HG03378 (cell line): ENCODE data around the gene MTRF1L.

Experiments used
- ATAC-seq: cut with Tn5 transposase; IDR thresholded peaks from one replicate; pipeline ENCODE4 v1.9.1; 2021; ENCODE audit warnings: mild to moderate bottlenecking, moderate library complexity; ENCODE audit not compliant: unreplicated experiment

Gene MTRF1L, protein sequence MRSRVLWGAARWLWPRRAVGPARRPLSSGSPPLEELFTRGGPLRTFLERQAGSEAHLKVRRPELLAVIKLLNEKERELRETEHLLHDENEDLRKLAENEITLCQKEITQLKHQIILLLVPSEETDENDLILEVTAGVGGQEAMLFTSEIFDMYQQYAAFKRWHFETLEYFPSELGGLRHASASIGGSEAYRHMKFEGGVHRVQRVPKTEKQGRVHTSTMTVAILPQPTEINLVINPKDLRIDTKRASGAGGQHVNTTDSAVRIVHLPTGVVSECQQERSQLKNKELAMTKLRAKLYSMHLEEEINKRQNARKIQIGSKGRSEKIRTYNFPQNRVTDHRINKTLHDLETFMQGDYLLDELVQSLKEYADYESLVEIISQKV

DNA sequence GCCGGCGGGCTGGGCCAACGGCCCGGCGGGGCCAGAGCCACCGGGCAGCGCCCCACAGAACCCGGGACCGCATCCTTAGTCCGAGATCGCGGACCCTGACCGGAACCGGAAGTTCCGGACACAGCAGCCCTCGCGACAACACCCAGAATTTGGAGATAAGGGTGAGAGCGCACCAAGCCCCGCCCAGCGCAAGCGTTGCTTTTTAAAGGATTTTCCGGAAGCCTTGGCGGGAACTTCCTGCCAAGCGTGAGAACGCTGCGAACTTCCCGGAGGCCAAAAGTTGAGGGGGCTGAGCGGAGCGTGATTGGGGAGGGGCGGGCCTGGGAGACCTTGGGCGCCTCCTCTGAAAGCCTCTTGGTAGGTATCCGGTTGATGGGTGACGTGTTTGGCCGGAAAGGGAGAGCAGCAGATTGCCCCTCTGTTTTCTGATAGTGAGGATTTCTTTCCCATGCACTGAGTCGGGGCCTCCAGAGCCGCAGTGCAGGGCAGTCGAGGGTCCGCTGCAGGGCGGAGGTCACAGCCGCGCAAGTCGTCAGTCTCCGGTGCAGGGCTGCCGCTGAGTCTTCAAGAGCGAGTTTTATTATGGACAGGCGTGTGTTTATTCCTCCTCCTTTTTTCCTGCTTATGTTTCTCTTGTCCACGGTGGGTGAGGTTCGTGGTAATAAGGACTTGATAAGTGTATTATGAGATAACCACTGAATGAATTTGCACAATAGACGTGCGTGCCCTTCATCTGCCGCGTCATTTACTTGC lies at the start of gene MTRF1L:
MTRF1L (minus strand) TSS at position 97 of the 753 bp plus-strand sequence; CDS start at position 73, 24 bp downstream.
- peak; percentile 94 for ATAC-seq

DNA sequence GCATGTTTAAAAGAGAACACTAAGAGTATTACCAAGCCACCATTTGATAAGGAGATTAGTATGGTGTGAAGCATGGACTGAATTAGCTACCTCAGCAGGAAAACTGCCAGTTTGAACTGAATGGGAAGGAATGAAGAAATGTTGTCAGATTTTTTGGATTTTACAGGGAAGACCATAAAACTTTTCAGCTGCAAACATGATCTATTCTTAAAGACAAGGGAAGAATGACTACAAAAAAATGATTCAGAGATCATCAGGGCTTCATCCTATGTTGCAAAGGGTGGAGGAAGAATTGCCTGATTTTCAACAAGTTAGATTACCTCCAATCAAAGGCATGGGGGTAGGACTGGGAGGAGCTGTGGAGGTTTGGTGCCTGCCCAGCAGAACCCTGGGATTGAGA lies 49.3 kb upstream of the MTRF1L start:
- no peak for ATAC-seq

DNA sequence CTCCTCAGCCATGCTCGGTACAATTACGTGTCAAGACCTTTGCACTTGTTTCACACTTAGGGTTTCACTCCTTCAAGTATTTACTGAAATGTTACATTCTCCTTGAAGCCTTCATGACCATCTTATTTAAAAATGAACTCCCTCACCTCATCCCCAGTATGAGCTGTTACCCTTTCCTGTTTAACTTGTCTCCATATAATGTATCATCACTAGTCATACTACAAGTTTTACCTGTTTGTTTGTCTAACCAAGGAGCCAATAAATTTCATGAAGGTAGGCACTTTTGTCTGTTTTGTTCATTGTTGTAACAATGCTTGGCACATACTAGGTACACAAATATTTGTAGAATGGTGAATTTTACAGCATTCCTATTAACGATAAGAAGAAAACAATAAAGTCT lies 46.1 kb upstream of the MTRF1L start:
- no peak for ATAC-seq

DNA sequence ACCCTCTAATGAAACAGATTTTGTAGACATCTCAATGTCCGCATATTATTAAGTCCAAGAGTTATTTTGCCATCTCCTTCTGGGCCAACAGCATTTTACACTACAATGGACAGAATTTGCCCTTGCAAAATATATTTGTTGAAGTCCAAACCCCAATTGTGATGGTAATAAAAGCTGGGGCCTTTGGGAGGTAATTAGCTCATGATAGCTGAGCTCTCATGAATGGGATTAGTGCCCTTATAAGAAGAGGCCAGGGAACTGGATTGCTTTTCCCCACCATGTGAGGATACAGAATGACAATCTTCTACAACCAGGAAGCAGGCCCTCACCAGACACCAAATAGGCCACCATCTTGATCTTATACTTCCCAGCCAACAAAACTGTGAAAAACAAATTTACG lies 44.9 kb upstream of the MTRF1L start:
- no peak for ATAC-seq

DNA sequence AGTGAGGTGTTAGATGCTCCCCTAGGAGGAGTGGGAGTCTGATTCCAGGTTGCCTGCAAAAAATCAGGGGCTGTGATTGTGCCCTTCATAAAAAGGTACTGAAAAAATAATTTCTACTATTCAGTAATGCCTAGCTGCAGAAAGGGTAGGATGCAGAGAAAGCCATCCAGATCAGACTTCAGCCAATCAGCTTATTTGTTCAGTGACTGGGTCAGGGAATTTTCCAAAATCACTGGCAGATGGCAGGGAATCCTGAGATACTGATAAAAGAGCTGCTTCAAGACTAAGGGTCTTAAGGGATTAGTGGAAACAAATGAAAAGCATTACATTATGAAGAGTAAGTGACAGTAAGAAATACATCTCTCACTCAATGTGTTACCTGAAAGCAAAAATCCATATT lies 42.8 kb upstream of the MTRF1L start:
- ATAC-seq = no peak

DNA sequence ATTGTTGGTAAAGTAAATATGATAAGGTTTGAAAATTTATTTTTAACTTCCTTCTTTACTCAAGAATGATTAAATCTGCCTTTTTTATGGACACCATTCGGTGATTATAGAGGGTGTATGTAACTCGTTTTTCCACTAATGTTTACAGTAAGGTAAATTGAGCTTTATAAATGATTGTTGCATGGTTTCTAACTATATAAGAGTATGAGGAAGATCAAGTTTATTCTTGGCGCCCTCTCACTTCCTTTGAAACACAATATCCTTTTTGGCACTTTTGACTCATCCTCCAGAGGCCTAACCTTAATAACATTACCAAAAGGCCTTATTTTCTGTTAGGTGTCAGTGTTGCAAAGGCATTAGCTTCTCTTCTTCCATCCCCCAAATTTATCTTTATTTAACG lies 41.8 kb upstream of the MTRF1L start:
- ATAC-seq = no peak

DNA sequence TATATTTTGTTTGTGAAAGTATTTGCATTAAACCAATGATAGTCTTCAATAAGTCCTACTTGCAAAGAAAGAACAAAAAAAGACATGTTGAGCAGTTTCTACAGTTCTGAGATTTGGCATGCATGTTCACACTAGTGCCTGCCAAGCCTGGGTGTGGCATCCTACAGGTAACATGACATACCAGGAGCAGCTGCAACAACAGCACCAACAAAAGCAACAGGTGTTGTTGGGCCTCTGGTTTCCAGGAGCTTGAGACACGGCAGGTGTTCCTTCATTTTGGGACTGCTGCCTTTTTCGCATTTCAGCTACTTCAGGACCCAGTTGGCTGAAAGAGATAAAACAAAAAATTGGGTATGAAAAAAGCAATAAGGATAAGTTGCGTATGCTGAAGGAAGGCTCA lies 41.2 kb upstream of the MTRF1L start:
- ATAC-seq = no peak

DNA sequence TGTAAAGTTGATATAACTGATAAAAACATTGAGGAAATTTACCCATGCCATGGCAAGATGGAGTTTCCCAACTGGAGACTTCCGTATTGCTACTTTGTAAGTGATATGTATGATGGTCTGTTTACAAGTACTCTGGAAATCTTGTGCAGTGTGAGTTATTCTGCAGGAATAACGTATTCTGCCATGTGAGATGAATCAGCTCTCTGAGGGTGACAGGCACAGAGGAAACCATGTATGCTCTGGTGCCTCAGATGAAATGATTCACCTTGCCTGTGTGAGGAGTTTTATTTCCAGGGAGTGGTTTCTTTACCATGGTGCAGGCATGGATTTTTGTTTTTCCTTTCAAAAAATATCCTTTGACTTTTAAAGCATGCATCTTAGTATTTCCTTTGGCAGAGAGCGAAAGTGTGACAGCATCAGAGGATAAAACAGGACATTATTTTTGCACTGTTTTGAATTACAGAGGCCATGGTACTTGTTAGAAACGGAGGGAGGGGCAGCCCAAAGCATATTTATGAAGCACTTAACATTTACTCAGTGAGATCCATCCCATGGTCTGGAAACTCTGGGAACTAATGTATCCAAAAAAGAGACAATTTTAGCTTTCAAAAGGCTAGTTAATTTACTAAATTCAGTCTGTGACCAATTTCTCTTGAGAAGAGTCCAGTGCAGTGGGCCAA lies 36.0 kb upstream of the MTRF1L start:
- no peak for ATAC-seq

DNA sequence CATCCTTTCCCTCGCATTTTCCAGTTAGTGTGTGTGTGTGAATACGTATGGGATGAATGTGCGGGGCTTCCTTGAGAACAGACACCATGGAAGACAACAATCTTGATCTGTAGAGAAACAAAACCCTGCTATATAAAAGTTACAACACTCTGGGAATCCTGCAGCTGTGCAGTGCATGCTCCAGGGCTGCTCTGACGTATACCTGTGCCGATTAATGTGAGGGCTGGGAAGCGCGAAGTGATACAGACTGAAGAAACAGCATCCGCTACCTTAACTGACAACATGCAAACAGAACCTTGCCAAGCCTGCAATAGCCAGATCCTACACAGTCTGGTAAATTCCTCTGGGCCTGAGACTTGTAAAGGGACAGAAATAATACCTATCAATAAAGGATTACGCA lies 31.6 kb upstream of the MTRF1L start:
- no peak for ATAC-seq

DNA sequence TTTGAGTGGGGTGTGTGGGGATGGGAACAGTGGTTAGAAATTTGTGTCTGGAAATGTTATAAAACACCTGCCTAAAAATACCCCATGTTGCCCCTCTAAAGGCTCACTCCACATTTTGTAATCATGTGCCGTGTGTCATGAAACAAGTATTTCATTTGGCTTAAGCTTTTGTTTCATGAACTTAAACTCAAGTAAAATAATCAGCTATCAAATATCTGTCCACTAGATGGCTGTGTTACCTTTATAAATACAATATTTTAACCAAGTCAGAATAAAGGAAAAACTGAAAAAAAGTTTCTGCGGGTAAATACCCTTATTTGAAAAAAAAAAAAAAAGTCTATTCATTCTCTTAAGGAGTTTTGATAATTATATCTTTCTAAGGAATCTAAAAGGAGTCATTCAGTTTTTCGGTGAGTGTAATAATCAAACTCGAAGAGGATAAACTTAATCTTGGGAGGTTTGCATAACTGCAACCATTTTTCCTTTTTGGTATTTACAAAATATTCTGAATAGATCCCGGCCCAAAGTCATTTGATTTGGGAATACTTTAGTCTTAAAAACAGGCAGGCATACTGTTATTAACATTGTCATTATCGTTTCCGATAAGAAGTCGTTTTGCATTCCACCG lies 29.9 kb upstream of the MTRF1L start:
- no peak for ATAC-seq

DNA sequence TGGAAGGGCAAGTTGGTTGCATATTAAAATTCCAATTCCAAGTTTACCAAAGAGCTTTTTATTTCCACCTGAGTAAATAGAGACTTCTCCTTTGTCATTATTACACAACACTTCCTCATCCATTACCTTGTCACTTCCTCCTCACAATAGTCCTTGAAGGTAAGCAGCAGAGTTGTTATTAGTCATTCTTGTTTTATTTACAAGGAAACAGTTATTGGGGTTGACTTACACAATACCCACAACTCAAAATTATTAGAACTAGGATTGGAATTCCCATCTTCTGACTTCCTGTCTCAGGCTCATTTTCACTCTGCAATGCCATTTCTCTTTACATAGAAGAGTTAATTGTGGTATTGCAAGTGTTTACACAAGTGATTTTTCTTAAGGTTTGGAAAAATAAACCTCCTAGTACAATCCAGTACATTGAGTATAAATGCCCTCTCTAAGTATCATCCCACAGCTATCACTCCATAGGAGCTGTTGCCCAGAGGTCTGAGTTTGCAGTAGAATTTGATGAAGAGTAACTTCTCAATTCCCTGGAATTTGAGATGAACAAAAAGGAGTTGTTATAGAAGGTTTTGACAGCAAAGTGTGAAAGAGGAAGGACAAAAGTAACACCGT lies 28.9 kb upstream of the MTRF1L start:
- no peak for ATAC-seq

DNA sequence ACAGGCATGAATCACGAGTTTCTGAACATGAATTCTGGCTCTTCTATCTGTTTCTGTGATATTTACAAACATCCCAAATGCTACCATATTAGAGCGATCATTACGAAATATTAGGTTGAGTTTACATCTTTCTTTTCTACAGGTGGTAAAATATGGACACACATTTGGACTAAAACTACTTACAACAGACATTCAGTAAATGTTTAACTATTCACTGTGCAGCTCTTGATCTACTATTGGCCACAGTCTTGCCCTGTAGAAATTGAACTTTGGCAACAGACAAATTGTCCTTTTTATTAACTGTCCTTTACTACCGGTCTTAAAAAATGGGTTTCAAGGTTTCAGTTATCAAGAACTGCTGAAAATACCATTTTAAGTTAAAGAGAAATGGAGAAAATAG lies 26.5 kb upstream of the MTRF1L start:
- no peak for ATAC-seq

DNA sequence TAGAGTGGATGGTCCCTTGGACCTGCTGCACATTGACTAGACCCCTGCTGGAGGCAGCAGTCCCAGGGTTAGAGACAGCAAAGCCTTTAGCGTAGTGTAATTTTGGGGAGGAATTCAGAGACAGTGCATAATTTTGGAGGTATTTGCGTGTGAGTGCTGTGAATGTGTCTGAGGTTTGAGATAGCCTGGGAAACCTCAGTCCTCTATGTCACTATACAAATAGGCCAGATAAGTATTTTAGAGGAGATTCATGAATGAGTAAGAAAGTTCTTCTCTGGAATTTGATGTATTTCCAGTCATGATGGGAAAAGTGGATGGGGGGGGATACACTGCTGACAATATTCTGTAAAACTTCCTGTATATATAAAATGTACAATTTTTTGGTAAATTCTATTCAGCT lies 25.8 kb upstream of the MTRF1L start:
- ATAC-seq = no peak

DNA sequence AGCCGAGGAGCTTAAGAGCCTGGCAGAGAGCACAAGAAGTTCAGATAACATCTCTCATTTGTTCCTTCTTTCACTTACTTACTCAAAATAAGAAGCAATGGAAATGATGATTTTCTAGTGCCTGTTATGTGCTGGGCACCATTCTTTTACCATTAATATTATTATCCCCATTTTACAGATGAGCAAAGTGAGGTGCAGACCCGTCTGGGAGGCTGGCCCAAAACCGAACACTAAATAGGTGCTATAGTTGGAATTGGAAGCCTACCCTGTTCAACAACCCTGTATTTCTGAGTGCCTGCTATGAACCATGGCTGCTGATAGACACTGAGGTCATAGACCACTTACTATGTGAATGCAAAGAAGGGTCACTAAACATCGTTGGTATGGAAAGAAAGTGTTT lies 25.0 kb upstream of the MTRF1L start:
- no peak for ATAC-seq

DNA sequence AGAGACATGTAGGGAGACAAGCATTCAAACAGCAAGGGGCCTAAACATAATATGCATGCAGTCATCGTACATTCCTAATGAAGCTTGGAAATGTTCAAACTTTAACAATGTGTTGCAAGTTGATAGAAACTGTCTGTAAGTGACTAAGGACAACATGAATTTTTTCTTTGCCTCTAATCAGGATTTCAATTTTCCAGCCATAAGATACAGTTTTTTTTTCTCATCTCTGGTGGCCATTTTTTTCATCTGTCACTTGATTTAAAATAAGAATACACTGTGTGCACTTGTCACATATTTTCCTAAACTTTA lies 22.2 kb upstream of the MTRF1L start:
- ATAC-seq = no peak

DNA sequence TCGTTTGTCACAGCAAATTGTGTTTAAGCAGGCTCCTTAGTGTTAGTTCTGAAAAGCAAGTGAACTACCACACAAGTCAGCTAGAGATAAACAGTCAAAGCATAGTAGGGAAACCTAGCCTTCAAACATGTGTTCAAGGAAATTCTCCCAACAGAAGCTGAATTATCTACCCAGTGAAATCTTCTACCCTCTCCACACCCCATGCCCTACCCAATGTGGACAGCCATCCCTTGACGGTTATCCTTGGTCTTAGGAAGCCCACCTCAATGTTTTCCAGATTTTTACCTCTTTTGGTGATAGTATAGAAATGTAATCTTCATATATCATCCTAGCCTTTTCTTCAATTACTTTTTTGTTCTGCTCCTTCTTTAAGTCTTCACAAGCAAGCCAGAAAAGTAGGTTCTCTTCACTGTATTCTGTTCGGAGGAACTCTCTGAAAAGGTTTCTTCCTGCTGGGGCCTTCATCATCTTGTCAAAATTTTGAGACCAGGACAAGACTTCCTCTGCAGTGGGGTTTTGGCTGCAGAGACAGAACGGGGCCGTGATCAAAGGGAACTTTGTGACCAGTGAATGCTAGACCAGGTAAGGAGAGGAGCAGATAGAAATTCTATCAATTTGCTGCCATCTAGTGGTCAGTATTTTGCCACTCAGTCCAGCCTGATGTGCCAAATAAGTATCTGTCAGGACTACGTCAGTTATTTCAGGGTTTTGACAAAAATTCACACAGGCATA lies 21.6 kb upstream of the MTRF1L start:
- peak; percentile 99 for ATAC-seq

DNA sequence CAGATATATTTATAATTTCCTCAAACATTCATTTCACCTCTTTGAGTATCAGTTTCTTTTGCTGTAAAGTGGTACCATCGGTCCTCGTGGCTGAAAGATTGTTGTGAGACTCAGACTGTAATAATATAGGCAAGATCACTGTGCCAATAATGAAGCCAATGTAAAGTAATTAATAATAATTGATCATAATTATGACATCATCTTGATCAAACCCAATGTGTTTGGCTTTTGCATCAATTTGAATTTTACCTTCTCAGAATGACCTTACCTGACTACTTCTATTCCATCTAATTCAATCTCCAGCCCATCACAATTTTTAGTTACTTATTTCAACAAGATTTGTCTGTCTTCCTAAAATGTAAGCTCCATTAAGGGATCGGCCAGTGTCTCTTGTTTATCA lies 15.8 kb upstream of the MTRF1L start:
- ATAC-seq = no peak

DNA sequence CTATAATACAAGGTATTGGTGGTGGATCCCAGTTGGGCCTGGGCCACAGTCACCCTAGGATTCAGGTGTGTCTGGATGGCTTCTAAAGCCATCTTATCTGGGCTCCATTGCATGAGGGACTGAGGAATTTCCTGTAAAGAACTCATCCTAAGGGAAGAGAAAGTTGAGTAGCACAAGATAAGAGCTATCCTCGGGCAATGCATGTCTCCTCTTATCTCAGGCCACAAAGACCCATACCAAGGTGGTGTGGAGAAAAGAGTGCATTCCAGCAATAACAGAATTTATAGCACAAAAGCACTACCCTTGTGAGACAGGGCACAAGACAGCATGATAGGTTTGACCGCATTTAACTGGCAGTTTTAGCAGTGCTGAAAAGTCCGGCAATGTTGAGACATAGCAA lies 14.3 kb upstream of the MTRF1L start:
- no peak for ATAC-seq

DNA sequence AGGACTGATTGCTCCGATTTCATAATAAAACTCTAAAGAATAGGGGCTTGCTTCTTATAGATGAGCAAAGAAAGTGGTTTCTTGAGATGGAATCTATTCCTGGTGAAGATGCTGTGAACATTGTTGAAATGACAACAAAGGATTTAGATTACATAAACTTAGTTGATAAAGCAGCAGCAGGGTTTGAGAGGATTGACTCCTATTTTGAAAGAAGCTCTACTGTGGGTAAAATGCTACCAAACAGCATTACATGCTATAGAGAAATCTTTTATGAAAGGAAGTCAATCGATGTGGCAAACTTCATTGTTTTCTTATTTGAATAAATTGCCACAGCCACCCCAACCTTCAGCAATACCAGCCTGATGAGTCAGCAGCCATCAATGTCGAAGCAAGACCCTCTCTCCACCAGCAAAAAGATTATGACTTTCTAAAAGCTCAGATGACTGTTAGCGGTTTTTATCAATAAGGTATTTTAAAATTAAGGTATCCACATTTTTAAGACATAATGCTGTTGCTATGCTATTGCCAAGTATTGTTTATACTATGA lies 12.7 kb upstream of the MTRF1L start:
- no peak for ATAC-seq

DNA sequence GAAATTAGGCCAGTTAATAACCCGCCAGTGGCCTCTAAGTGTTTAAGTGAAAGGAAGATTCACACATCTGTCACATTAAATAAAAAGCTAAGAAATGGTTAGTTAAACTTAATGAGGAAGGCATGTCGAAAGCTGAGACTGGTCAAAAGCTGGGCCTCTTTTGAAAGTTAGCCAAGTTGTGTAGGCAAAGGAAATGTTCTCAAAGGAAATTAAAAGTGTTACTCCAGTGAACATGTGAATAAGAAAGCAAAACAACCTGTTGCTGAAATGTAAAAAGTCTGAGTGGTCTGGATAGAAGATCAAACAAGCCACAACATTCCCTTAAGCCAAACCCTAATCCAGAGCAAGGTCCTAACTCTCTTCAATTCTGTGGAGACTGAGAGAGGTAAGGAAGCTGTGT lies 10.9 kb upstream of the MTRF1L start:
- ATAC-seq = no peak
